OCI-LY7 (cell line): ENCODE results near the gene SEMA7A. TPM values are rescaled to one million over a fixed set of nuclear protein-coding genes. Genes with fewer than 3 reads are reported as not detected.

Experiments used
- BruUV-seq: library from RNA; stranded (reverse); fragments of 400-500 nt; replicated peaks from 2 replicates; lab custom pipeline; 2021; lab: Mats Ljungman, UMichigan
- CTCF ChIA-PET: fragments of 300-600 bp; sonication (Branson Sonifier 250); formaldehyde crosslinking; loops from one replicate; lab custom pipeline; 2022; ENCODE audit warnings: antibody characterized with exemption; ENCODE audit not compliant: unreplicated experiment; lab: Charles Lee
- POLR2A ChIA-PET: fragments of 300-600 bp; sonication (Branson Sonifier 250); formaldehyde crosslinking; loops from one replicate; lab custom pipeline; 2022; ENCODE audit warnings: antibody characterized with exemption; lab: Charles Lee
- DNase-seq: peaks from one replicate; pipeline ENCODE4 v3.0.0-alpha.2; 2015; ENCODE audit warnings: low spot score
- H2AFZ ChIP-seq: fragments of 200-600 bp; sonication (generic), shearing (Covaris generic); 2 replicates; pipeline ENCODE4 v1.6.1; 2014; ENCODE audit warnings: mild to moderate bottlenecking, antibody characterized with exemption, low read length, moderate library complexity
- H3K27ac ChIP-seq: fragments of 200-600 bp; sonication (generic); 2 replicates; pipeline ENCODE4 v1.5.1; 2014; ENCODE audit warnings: mixed run types, low read depth, mild to moderate bottlenecking, moderate library complexity, low read length, inconsistent platforms; ENCODE audit not compliant: poor library complexity, severe bottlenecking
- H3K36me3 ChIP-seq: fragments of 200-600 bp; sonication (generic); 2 replicates; pipeline ENCODE4 v1.6.1; 2014; ENCODE audit warnings: mild to moderate bottlenecking, antibody characterized with exemption, low read length, moderate library complexity, mixed read lengths; ENCODE audit not compliant: insufficient read depth
- H3K4me1 ChIP-seq: fragments of 200-600 bp; sonication (generic); 2 replicates; pipeline ENCODE4 v1.5.1; 2014; ENCODE audit warnings: mild to moderate bottlenecking, low read length; ENCODE audit not compliant: insufficient read depth, poor library complexity, severe bottlenecking
- H3K4me2 ChIP-seq: fragments of 200-600 bp; sonication (generic); 2 replicates; pipeline ENCODE4 v1.6.1; 2014; ENCODE audit warnings: mild to moderate bottlenecking, low read length
- H3K4me3 ChIP-seq: fragments of 200-600 bp; sonication (generic); 2 replicates; pipeline ENCODE4 v1.5.1; 2014; ENCODE audit warnings: mild to moderate bottlenecking, low read depth, low read length; ENCODE audit not compliant: poor library complexity, severe bottlenecking
- H3K79me2 ChIP-seq: fragments of 200-600 bp; sonication (generic); 2 replicates; pipeline ENCODE4 v1.6.1; 2016; ENCODE audit warnings: low read depth, mild to moderate bottlenecking, low read length, moderate library complexity, mixed read lengths; ENCODE audit not compliant: insufficient read depth
- H3K9me2 ChIP-seq: fragments of 200-600 bp; sonication (generic); 2 replicates; pipeline ENCODE4 v1.6.1; 2016; ENCODE audit warnings: mild to moderate bottlenecking, low read length, mixed read lengths; ENCODE audit not compliant: insufficient read depth
- H3K9me3 ChIP-seq: fragments of 200-600 bp; sonication (generic); 2 replicates; pipeline ENCODE4 v1.6.1; 2014; ENCODE audit warnings: mild to moderate bottlenecking, mixed run types, low read length, mixed read lengths
- H4K20me1 ChIP-seq: fragments of 200-600 bp; sonication (generic); 2 replicates; pipeline ENCODE4 v1.6.1; 2014; ENCODE audit warnings: mild to moderate bottlenecking, antibody characterized with exemption, low read length, moderate library complexity, mixed read lengths; ENCODE audit not compliant: insufficient read depth
- EZH2phosphoT487 ChIP-seq: fragments of 200-600 bp; sonication (generic); IDR thresholded peaks from 2 replicates; pipeline ENCODE4 v1.6.1; 2018; ENCODE audit warnings: low read depth, borderline replicate concordance, mild to moderate bottlenecking, mixed run types, antibody characterized with exemption, low read length, moderate library complexity, mixed read lengths
- intact Hi-C: fragments of 100-400 bp; cut with micrococcal nuclease; formaldehyde crosslinking; loops from one replicate; pipeline ENCODE4 v1.10.0; 2022; ENCODE audit not compliant: unreplicated experiment
- total RNA-seq, 2 experiments: library from RNA; depleted of rRNA in 1 of 2; stranded (reverse); fragments of >200 nt in 1 of 2; shearing (Covaris generic) in 1 of 2; gene quantifications; 2 replicates each; pipeline ENCODE4 v1.2.3, GENCODE V29; 2014 to 2022
- TF ChIP-seq, protein P1 (sequence below): fragments of 200-600 bp; sonication (generic); conservative IDR thresholded peaks from 2 replicates; pipeline ENCODE4 v1.5.1; 2014; ENCODE audit warnings: mild to moderate bottlenecking, antibody characterized with exemption, low read length, moderate library complexity, mixed read lengths

Gene SEMA7A
- total RNA-seq, 2 experiments from 2014 or later: 0.06 to 1.0 TPM

DNA sequence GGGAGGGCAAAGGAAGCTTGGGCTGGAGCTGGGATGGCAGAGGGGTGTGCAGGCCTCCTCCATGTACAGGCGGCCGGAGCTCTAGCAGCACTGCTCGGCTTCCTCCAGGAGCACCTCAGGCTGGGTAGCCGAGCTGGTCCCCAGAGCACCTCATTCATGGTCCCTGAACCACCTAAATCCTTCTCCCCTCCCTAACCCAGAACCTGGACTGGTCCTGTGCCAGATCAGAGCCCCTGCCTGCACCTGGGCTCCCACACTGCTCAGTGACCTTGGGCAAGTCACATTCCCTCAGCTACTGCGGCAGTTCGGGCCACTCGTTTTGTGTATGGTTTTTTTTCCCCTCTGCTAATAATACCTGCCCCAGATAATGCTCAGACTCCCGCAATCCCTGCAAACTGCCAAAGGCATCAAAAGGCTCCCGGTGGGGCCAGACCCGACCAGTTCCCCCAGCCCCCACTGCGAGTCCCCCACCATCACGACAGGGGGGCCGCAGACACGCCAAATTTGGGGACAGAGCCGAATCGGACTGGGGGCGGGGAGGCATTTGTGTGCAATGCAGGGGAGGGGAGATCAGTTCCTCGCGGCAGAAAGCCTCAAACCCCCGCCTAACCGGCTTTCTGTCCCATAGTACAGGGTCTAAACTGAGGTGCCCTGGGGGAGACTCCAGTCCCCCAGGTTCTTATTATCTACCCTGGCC is 1.3 kb downstream of the SEMA7A start:
- Histone ChIP-seq H4K20me1 (no peaks in the 10 kb centered on the region), H3K9me2 (no peaks in the 10 kb centered on the region), H2AFZ (no peak overlapping the region), H3K36me3 (no peaks in the 10 kb centered on the region), H3K79me2 (no peaks in the 10 kb centered on the region), H3K4me1 (peaks cover 41% of the 10 kb centered on the region), H3K4me2 (peak overlapping the region; percentile 88), H3K9me3 (no peaks in the 10 kb centered on the region), H3K4me3 (peak overlapping the region; percentile 66), H3K27ac (no peak overlapping the region)
- BruUV-seq: no TSS peak
- intact Hi-C loops: no loop called here
- peak; percentile 94; the same call in 1 of the 2 replicates for TF ChIP-seq EZH2phosphoT487
- TF ChIP-seq, protein P1, sequence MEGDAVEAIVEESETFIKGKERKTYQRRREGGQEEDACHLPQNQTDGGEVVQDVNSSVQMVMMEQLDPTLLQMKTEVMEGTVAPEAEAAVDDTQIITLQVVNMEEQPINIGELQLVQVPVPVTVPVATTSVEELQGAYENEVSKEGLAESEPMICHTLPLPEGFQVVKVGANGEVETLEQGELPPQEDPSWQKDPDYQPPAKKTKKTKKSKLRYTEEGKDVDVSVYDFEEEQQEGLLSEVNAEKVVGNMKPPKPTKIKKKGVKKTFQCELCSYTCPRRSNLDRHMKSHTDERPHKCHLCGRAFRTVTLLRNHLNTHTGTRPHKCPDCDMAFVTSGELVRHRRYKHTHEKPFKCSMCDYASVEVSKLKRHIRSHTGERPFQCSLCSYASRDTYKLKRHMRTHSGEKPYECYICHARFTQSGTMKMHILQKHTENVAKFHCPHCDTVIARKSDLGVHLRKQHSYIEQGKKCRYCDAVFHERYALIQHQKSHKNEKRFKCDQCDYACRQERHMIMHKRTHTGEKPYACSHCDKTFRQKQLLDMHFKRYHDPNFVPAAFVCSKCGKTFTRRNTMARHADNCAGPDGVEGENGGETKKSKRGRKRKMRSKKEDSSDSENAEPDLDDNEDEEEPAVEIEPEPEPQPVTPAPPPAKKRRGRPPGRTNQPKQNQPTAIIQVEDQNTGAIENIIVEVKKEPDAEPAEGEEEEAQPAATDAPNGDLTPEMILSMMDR: no peak
- no peak for DNase-seq
- POLR2A ChIA-PET: interaction anchor here (0.5 to 1.0 kb wide), 2 partner anchors 48 to 50 kb away, joined by 3 read pairs; no protein-coding TSS in a partner anchor
- CTCF ChIA-PET: interaction anchor here (1.5 kb wide), 1 partner anchor 47 kb away, joined by 3 read pairs; no protein-coding TSS in a partner anchor

DNA sequence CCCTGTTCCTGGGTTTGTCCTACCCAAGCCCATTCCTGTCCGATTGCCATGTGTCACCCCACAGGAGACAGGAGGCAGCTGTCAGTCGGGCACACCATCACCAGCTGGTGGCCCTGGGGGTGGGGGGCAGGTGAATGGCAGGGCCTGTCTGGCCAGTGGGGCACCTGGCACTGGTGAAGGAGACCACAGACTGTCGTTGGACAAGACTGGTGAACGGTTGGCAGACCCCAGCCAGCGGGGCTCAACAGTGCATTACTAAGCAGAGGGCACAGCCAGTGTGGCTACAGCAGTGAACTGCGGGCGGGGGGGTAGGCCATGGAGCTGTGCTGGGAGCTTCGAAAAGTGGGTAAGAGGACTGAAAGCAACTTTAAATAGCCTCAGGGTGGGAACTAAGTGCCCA is 2.1 kb downstream of the SEMA7A start:
- no peaks in the 10 kb centered on the region for H3K79me2 ChIP-seq
- H3K9me2 ChIP-seq: no peaks in the 10 kb centered on the region
- H3K4me3 ChIP-seq: no peak overlapping the region
- ChIA-PET POLR2A (interaction anchor here (0.8 to 1.0 kb wide), 2 partner anchors 47 kb away, joined by 3 read pairs; no protein-coding TSS in a partner anchor), CTCF (interaction anchor here (1.5 kb wide), 1 partner anchor 46 kb away, joined by 3 read pairs; no protein-coding TSS in a partner anchor)
- no peak for DNase-seq
- no peak overlapping the region for H2AFZ ChIP-seq
- intact Hi-C loops: no loop called here
- TF ChIP-seq EZH2phosphoT487: no peak
- TF ChIP-seq, protein P1: no peak
- no peaks in the 10 kb centered on the region for H3K36me3 ChIP-seq
- no peak overlapping the region for H3K4me2 ChIP-seq
- H3K27ac ChIP-seq: no peak overlapping the region
- no peaks in the 10 kb centered on the region for H4K20me1 ChIP-seq
- no peaks in the 10 kb centered on the region for H3K9me3 ChIP-seq
- H3K4me1 ChIP-seq: peaks cover 41% of the 10 kb centered on the region
- no TSS peak for BruUV-seq

DNA sequence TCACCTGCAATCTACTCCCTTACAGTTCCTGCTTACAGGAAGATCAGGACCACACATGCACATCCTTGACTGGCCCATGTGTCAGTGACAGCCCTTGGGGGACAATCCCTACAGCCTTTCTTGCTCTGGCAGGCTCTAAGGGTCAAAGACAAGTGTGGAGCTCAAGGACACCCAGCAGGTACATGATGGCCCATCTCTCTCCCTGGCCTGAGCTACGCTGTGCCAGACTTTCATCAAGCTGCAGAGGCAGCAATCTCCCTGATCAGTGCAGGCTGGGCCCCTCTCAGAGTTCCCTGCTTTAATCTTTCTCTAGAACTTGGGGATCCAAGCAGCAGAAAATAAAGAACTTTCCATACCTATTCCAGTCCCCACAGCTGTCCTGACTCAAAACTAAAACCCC is 2.6 kb downstream of the SEMA7A start:
- TF ChIP-seq, protein P1: no peak
- no peak for TF ChIP-seq EZH2phosphoT487
- H3K36me3 ChIP-seq: no peaks in the 10 kb centered on the region
- no peak overlapping the region for H2AFZ ChIP-seq
- H3K9me3 ChIP-seq: no peaks in the 10 kb centered on the region
- no peaks in the 10 kb centered on the region for H3K79me2 ChIP-seq
- intact Hi-C loops: no loop called here
- ChIA-PET CTCF (no interaction called here), POLR2A (interaction anchor here (0.5 to 0.8 kb wide), 2 partner anchors 19 to 47 kb away, joined by 3 read pairs; no protein-coding TSS in a partner anchor)
- no peak overlapping the region for H3K4me3 ChIP-seq
- no TSS peak for BruUV-seq
- no peak overlapping the region for H3K27ac ChIP-seq
- peaks cover 41% of the 10 kb centered on the region for H3K4me1 ChIP-seq
- no peaks in the 10 kb centered on the region for H3K9me2 ChIP-seq
- DNase-seq: no peak
- no peak overlapping the region for H3K4me2 ChIP-seq
- H4K20me1 ChIP-seq: no peaks in the 10 kb centered on the region
